ENCODE measurements around the gene SMG6.

Gene SMG6

DNA sequence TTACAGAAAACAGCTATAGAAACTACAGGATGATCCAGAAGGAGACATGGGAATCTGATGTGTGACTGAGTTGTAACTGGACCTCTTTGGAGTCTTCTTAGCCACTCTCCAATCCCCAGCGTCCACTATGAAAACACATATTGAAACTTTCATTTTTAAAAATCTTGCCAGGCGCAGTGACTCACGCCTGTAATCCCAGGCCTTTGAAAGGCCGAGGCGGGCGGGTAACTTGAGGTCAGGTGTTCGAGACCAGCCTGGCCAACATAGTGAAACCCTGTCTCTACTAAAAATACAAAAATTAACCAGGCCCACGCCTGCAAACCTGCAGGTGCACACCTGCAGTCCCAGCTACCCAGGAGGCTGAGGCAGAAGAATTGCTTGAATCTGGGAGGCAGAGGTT lies 195.4 kb downstream of the SMG6 start:
- in situ Hi-C loops (cut with MboI; ENCODE audit: low sequenced_read_pairs, unreplicated experiment) = no loop called here
- DNase-seq (ENCODE audit: low spot score) = no peak
- TF ChIP-seq, protein P1, sequence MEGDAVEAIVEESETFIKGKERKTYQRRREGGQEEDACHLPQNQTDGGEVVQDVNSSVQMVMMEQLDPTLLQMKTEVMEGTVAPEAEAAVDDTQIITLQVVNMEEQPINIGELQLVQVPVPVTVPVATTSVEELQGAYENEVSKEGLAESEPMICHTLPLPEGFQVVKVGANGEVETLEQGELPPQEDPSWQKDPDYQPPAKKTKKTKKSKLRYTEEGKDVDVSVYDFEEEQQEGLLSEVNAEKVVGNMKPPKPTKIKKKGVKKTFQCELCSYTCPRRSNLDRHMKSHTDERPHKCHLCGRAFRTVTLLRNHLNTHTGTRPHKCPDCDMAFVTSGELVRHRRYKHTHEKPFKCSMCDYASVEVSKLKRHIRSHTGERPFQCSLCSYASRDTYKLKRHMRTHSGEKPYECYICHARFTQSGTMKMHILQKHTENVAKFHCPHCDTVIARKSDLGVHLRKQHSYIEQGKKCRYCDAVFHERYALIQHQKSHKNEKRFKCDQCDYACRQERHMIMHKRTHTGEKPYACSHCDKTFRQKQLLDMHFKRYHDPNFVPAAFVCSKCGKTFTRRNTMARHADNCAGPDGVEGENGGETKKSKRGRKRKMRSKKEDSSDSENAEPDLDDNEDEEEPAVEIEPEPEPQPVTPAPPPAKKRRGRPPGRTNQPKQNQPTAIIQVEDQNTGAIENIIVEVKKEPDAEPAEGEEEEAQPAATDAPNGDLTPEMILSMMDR (IDR thresholded peaks at IDR 0.05; ENCODE audit: borderline replicate concordance, control extremely low read depth, extremely low read depth, insufficient read depth, missing control alignments) = no peak

DNA sequence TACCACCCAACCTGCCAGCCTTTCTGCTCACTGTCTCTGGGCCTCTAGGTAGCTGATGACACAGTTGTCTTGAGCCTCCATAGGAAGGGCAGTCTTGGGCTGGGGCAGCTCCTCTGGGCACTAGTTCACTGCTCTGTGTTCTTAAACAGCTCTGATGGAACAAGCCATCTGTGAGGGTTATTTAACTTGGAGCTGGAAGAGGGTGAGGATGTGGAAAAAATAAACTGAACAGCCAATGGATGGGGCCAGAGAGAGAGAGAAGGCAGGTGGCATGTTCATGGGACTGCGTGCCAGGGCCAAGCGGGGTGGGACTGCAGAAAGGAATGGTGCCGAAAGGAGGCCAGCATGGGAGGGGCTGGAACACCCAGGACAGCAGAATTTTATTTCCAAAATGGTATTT lies 196.1 kb downstream of the SMG6 start:
- in situ Hi-C loops (cut with MboI; ENCODE audit: low sequenced_read_pairs, unreplicated experiment) = no loop called here
- no peak for DNase-seq (ENCODE audit: low spot score)
- TF ChIP-seq, protein P1 (IDR thresholded peaks at IDR 0.05; ENCODE audit: borderline replicate concordance, control extremely low read depth, extremely low read depth, insufficient read depth, missing control alignments) = no peak

DNA sequence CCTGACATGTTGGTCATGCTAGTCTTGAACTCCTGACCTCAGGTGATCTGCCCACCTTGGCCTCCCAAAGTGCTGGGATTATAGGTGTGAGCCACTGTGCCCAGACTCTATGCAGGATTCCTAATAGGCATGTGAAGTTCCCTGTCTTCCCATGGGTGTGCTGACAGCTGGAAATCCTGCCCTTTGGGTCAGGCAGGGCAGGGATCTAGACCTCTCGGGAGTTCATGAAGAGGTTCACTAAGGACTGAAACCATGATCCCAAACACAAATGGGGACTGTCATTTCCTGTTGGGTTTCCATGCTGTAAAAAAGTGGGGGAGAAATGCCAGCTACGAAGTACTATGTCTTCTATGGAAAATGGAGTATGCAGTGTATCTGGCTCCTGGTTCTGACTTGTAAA lies 196.5 kb downstream of the SMG6 start:
- in situ Hi-C loops (cut with MboI; ENCODE audit: low sequenced_read_pairs, unreplicated experiment) = no loop called here
- DNase-seq (ENCODE audit: low spot score) = no peak
- TF ChIP-seq, protein P1 (IDR thresholded peaks at IDR 0.05; ENCODE audit: borderline replicate concordance, control extremely low read depth, extremely low read depth, insufficient read depth, missing control alignments) = no peak

DNA sequence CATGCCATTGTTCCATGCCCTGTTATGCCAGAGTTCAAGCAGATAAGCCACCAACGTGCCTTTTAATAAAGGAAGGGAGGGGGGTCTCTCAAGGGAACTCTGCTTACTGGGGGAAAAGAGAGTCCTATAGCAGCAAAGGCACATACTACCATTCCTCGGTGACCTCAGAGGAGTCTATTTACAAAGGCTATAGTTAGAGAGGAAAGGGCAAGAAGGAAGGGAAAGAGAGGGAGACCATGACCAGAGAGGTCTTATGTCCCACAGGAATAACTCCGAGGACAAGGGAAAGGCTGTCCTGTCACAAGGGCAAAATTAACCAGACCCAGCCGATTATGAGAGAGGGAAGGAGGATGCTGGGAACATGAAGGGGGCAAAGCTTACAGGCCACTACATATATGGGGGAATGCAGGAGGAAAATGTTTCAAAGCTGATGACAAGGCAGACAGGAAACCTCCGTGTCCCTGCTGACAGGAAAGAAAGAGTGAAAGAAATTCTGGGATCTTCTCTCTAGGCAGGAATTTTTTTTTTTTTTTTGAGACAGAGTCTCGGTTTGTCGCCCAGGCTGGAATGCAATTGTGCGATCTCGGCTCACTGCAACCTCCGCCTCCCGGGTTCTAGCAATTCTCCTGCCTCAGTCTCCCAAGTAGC lies 197.2 kb downstream of the SMG6 start:
- TF ChIP-seq, protein P1 (IDR thresholded peaks at IDR 0.05; ENCODE audit: borderline replicate concordance, control extremely low read depth, extremely low read depth, insufficient read depth, missing control alignments) = no peak
- in situ Hi-C loops (cut with MboI; ENCODE audit: low sequenced_read_pairs, unreplicated experiment) = no loop called here
- no peak for DNase-seq (ENCODE audit: low spot score)

DNA sequence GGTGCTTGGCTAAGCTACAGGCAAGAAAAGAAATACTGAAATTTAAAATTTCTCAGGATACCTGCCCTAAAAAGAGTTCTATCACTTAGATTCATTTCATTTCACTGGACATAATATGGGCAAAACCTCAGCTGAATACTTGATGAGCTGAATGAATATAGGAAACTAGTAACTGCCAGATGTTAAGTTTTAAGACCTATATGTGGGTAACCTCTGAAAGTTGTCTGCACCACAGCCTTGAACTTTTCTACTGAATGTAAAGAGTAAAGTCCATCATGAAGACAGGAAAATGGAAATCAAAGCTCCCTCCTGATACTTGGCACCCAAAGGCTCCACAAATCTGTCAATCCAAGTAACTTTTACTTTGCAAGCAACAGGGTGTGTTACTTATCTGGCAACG lies 197.9 kb downstream of the SMG6 start:
- TF ChIP-seq, protein P1 (IDR thresholded peaks at IDR 0.05; ENCODE audit: borderline replicate concordance, control extremely low read depth, extremely low read depth, insufficient read depth, missing control alignments) = no peak
- no peak for DNase-seq (ENCODE audit: low spot score)

DNA sequence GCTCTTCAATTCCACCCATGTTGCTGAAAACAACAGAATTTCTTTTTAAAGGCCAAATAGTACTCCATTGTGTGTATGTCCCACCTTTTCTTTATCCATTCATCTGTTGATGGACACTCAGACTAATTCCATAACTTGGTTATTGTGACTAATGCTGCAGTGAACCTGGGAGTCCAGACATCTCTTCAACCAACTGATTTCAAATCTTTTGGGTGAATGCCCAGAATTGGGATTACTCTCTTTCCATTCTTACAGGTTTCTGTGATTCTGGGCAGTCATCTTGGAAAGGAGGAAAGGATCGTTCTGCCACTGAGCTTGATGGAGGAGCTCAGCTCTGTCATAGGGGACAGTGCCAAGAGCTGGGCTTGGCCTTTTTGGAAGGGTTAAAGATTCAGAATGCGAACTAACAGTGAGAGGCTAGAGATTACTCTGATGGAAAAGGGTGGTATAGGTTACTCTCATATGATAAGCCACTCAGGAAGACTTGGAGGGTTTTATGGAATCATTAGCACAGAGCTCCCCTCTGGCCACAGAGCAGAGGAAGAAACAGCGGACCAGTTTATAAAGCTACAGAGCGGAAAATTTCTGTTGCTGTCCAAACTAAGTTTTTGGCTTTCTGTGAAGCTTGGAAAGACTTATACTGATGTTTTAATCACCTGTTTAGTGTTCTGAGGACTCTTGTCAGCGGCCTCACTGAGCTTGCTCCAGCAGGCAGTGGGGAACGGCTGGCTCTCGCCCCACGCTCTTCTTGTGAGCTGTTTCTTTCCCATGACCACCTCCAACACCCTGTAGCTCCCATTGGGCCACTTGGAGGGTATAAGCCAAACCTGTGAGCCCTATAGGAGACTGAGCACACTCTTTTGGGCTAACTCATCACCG lies 200.4 kb downstream of the SMG6 start:
- DNase-seq (ENCODE audit: low spot score) = no peak
- in situ Hi-C loops (cut with MboI; ENCODE audit: low sequenced_read_pairs, unreplicated experiment) = no loop called here
- TF ChIP-seq, protein P1 (IDR thresholded peaks at IDR 0.05; ENCODE audit: borderline replicate concordance, control extremely low read depth, extremely low read depth, insufficient read depth, missing control alignments) = no peak

More for the DNA sequence above, 197.9 kb downstream of the SMG6 start:
- in situ Hi-C loops (cut with MboI; ENCODE audit: low sequenced_read_pairs, unreplicated experiment) = no loop called here

Data from GM13976 (cell line).